VCaP (cell line): ENCODE data around the gene PTPN6.

ENCODE experiments used
- H3K27ac ChIP-seq: fragments of 450-650 bp; 2 replicates; pipeline ENCODE4 v1.5.1; 2017
- CTCF ChIP-seq: fragments of 450-650 bp; conservative IDR thresholded peaks from 2 replicates; pipeline ENCODE4 v1.5.1; 2017; ENCODE audit warnings: mild to moderate bottlenecking, moderate library complexity

The PTPN6 gene

GRCh38 chr12:6957151-6957701 is 6.1 kb downstream of the PTPN6 start:
- H3K27ac ChIP-seq: no peak overlapping the region
- no peak for TF ChIP-seq CTCF

GRCh38 chr12:6957741-6958608 is 6.8 kb downstream of the PTPN6 start:
- no peak overlapping the region for H3K27ac ChIP-seq
- TF ChIP-seq CTCF: no peak

GRCh38 chr12:6958609-6959057 is 7.5 kb downstream of the PTPN6 start:
- no peak for TF ChIP-seq CTCF

GRCh38 chr12:6959058-6959804 is 8.1 kb downstream of the PTPN6 start:
- H3K27ac ChIP-seq: no peak overlapping the region
- no peak for TF ChIP-seq CTCF

More at GRCh38 chr12:6958609-6959057, 7.5 kb downstream of the PTPN6 start:
- no peak overlapping the region for H3K27ac ChIP-seq

GRCh38 chr12:6959805-6960592 is 8.8 kb downstream of the PTPN6 start:
- TF ChIP-seq CTCF: no peak
- no peak overlapping the region for H3K27ac ChIP-seq

- H3K27ac ChIP-seq: no peak overlapping the region
- 0 out of 2 replicates have a peak, but pooled peaks have one; percentile 7 for TF ChIP-seq CTCF
Observed at GRCh38 chr12:6960593-6961277, 9.6 kb downstream of the PTPN6 start.
